A549 (cell line): ENCODE data around the gene CELF2.

Experiments used
- EP300 ChIP-seq, 2 experiments: fragments of >200 bp; sonication (Bioruptor Twin); formaldehyde crosslinking; IDR thresholded peaks; 2 replicates in 1 of 2; 3 replicates in 1 of 2; pipeline ENCODE4 v1.6.1; 2016 to 2017
- RAD21 ChIP-seq, 2 experiments: fragments of >200 bp in 1 of 2; sonication (Bioruptor Twin) in 1 of 2; formaldehyde crosslinking in 1 of 2; IDR thresholded peaks in 1 of 2; conservative IDR thresholded peaks in 1 of 2; 2 replicates in 1 of 2; 3 replicates in 1 of 2; pipeline ENCODE4 v1.6.1; 2012 to 2018; ENCODE audit warnings: inconsistent platforms in 1 of 2

DNA sequence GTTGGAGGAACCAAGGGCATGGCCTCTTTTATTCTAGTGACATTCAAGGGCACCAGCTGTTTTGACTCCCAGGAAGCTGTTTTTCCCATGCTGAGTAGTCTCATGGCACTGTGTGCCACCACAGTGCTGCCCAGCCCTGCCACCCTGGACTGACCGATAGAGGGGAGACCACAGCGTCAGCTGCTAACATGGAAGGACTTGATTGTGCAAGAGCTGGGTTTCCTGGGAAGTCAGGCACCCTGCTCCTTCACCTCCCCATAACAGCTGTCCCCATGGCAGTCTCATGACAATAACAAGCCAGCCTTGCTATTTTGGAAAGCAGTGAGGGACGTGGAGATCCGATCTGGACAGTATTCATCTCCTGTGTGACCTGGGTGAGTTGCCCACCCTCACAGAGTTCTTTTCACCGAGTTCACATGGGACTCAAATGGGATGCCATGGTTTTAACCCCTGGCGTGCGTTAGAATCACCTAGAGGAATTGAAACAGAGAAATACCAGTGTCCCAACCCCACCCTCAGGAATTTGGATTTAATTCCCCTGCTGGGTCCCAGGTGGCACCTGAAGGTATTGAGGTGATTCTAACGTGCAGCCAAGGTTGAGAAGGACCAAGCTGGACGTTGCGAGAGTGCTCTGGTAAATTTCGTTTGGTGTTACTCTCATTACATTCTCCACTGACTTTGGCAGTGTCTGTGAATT lies 174.8 kb downstream of the CELF2 start:
- TF ChIP-seq RAD21 (conservative IDR thresholded peaks at IDR 0.05 in 1 of 2, IDR thresholded peaks at IDR 0.05 in 1 of 2): no peak
- no peak for TF ChIP-seq EP300 (IDR thresholded peaks at IDR 0.05)
